Measurements from ENCODE around the gene PRKCE. TPM values are rescaled to one million over a fixed set of nuclear protein-coding genes. Genes with fewer than 3 reads are reported as not detected.

PRKCE gene
- total RNA-seq, 1 donor from 2014 or later = 15.7 TPM

DNA sequence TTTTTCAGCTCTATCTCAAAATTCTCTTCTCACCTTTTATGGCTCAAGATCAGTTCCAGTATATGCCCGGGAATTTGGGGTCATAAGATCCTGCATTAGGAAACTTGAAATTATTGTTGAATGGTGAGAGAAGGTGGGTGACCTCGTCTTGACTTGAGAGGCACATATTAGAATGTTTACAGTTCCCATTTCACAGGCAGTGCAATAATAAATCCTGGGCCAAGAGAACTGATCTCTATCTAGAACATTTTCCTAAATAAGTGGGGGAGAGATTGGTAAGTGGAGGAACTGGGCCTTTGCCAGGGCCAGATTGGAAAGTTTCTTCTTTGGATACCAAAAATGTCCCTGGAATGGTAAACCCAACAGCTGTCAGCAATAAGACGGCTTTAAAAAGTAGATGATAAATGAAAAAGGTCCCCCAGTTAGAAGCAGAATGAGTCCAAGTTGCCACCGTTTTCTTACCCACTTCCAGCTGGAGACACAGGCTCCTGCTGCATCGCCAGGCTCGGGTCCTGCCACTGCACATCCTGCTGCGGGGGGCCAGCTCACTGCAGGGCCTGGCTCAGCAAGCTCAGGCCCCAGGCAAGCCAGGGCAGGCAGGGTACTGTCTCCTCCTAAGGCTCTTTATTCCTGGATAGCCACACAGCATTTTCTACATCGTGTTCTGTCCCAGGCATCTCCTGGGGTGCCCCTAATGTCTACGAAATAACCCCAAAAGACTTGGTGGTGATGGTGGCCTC lies 519.3 kb downstream of the PRKCE start:
- no peak for DNase-seq

DNA sequence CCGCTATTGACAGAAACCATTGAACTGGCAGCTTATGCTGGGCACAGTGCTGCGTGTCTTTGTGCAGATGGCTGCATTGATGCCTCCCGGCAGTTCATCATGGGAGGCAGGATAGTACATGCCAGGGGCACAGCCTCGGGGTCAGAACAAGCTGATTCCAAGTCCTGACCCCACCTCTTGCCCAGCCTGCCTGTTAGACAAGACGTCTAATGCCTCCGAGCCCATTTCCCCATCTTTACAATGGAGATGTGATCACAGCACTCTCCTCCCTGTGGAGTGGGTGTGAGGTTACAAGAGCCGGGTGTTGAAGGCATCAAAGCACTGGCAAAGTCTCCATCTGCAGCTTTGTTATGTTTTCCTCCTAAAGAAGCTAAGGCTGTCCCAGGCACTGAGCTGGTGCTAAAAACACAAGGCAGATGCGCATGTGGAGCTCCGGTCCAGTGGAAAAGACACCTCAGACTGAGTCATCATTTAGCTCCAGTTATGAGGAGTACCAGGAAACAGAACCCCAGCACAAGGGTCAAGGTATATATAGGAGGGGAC lies 520.0 kb downstream of the PRKCE start:
- DNase-seq = peak; percentile 37

DNA sequence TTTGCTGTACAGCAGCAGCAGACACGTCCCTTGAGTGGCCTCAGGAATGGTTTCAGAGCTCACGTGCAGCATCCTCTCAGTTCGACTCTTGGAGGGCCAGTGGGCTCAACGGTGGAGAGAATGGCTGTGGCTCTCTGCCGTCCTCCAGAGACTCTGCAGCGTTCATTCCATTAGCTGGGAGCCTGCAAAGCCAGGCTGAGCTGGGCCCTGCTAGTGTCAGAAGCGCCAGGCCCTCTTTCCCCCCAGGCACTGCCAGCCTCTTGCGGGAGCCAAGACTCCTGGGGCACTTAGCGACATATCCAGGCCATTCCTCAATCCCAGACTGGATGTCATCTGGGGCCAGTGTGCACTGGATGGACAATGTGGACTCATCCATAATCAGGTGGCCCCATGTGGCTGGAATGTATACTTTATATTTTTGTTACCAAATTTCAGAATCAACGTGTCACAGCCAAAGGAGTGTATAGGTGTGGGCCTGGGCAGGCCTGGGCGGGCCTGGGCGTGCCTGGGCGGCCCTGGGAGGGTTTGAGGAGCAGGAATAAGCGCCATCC lies 520.6 kb downstream of the PRKCE start:
- no peak for DNase-seq

DNA sequence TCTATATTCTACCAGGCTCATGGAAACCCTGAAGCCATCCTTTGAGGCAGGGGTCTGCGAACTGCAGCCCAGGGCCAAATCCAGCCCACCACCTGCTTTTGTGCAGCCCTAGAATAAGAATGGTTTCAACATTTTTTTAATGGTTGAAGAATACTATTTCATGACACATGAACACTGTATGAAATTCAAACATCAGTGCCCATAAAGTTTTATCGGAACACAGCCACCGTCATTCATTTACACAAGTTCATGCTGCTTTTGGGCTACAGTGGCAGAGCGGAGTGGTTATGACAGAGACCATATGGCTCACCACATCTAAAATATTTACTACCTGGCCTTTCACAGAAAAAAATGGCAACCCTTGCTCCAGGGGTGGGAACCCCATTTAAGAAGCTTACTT lies 521.6 kb downstream of the PRKCE start:
- no peak for DNase-seq

DNA sequence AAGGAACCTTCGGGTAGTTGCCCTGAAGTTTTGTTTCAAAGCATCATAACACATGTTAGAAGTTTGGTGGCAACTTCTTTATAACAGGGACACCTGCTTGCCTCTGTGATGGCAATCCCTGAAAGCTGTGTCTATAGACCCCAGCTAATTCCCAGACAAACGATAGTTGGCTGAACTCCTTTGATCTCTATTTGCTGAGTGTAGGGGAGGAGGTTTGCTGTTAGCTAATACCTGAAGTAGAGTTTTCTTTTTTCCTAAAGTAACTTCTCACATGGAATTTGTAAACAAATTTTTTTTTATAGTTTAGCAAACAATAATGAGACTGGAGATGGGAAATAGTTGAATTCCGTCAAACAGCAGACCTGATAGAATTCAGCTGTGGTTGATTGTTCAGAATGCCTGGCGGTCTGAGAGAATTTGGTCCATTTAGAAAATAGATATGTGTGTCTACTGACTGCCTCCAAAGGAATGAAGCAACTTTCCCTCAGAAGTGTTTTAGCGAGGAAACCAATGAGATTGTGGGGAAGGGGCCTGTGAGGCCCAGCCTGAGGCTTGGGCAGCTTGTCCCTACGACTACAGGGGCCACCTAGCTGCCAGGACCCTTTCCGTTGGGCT lies 522.3 kb downstream of the PRKCE start:
- no peak for DNase-seq

DNA sequence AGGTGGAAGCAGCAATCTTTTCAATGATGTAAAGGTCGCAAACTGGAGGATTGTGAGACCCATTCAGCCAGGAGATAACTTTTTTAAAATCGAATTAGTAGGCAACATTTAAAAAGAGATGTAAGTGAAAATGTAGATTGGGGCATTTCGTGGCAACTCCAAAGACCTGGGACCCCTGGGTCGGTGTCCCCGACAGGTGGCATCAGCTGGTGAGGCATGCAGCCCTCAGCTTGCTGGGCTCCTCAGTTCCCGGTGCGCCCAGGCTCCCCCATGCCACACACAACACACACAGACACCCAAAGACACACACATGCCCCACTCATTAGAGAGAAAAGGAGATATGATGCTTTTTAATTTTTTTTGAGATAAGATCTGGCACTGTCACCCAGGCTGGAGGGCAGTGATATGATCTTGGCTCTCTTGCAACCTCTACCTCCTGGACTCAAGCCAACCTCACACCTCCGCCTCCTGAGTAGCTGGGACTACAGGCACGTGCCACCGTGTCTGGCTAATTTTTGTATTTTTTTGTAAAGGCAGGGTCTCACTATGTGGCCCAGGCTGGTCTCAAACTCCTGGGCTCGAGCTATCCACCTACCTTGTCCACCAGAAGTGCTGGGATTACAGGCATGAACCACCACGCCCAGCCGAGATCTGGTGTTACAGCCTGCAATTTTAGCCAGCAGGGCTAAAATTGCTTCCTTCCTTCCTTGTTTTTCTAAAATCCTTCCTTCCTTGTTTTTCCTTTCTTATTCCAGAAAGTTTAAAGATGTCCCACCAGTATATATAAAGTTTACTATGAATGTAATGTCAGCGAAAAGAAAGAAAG lies 523.1 kb downstream of the PRKCE start:
- no peak for DNase-seq

DNA sequence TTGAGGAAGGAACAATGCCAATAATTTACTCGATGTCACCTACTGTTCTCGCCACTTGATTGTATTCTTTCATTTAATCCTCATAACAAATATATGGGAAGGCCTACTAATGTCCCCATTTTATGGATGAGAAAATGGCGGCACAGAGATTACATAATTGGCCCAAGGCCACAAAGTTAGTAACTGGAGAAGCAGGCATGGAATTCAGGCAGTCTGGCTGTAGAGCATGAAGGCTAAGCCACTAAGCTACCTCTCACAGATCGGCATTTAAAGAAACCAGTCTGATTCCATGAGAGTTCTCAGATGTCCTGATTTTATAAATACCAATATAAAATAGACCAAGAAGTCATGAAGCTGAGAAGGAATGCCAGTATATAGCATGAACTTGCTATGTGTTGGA lies 523.9 kb downstream of the PRKCE start:
- DNase-seq = no peak

DNA sequence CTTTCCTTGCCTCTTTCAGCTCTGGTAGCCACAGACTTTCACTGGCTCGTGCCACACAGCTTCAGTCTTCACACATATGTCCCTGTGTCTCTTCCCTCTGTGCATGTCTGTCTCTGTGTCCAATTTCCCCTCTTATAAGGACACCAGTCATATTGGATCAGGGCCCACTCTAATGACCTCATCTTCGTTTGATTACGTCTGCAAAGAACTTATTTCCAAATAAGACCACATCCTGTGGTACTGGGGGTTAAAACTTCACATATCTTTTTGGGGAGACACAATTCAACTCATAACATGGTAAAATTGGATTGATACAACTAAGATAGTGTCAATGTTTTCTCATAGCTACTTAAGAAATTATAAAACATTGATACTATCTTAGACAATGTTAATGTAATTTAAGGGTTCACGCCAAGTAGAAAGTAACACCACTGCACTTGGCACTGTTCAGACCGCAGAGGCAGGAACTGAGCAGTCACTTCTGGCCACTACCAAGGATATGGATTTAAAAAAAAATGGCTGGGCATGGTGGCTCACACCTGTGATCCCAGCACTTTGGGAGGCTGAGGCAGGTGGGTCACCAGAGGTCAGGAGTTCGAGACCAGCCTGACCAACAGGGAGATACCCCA lies 526.1 kb downstream of the PRKCE start:
- no peak for DNase-seq

DNA sequence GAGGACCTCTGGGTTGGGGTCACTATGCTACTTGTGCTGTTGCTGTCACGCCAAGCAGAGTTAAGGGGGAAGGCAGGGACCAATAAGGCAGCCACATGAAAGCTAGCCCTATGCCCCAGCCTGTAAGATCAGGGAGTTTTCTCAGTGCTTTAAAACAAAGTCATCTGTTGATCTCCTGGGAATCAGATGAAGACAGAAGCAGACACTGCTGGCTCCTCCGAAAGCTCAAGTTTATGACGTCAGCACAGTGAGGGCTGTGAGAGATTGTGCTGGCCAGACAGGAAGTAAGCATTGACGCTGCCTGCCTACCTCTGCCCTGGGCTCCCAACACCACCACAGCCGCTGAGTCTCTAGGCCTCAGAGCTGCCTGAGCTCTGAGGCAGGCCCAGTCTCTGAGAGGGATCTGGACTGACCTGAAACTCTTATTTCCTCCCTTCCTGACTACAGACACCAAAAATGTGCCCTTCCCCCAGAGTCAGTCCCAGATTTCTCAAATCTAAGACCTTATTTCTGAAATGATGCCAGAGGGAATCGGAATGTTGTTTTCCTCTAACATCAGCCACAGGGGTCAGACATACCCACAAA lies 527.7 kb downstream of the PRKCE start:
- DNase-seq = peak; percentile 43

DNA sequence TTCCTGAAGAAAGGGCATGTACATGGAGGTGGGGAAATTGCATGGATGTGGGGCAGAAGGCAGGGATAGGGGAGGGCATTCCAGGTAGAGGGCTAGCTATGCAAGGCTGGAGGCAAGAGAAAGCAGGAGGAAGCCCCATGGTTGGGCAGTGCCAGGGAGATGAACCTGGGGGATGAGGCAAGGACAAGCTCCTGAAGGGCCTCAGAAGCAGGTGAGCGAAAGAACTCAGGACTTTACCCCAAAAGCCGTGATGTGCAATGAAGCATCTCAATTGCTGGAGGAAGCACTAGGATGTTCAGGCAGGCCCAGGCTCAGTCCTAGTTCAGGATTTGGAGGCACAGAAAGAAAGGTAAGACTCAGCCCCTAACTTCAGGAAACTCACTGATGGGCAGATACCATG lies 528.7 kb downstream of the PRKCE start:
- no peak for DNase-seq

DNA sequence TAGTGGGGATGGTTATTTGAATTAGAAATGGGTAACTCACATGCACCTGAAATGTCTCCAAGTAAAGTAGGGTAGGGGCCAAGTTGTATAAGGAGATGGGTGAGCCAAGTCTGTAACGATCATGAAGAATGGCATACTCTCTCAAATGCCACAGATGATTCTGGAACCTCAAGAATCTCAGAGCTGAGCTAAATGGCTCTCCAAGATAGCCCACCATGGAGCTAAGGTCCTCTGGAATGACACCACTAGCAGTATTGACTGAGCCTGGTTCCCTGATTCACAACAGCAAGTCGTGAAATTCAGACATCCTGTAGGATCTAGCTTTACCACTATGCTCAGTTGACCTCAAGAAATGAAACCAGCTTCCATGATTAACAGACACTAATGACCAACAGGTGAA lies 529.8 kb downstream of the PRKCE start:
- no peak for DNase-seq

DNA sequence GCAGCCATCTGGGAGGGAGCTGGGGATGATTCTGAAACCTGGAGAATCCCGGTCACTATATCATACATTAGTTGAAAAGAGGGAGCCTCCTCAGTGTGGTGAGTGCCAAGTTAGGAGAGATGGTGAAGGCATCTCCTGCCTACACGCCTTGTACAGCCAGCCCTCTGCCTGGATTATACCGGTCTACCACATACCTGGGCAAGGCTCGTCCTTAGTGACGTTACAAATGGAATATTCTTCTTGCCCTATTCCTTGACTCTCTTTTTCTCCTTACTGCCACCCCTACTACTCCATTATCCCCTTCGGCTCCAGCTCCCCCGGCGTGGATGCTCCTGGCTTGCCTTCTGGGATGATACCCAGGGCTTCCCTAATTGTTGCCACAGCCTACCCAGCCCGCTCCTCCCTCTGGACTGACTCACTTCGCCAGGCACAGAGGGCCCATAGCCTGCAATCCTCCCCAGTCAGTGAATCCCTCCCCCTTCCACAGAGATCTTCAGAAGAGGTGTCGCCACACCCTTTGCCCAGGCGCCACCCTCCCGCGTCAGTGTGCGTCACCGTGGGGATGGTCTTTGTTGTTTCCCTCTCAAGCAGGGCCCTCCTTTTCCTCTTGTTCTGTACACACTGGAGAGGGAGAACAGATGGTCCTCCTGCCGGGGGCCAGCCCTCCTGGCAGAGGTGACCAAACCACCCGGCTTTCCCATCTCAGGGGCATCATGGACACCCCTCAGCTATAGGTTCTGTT lies 530.5 kb downstream of the PRKCE start:
- DNase-seq = no peak

DNA sequence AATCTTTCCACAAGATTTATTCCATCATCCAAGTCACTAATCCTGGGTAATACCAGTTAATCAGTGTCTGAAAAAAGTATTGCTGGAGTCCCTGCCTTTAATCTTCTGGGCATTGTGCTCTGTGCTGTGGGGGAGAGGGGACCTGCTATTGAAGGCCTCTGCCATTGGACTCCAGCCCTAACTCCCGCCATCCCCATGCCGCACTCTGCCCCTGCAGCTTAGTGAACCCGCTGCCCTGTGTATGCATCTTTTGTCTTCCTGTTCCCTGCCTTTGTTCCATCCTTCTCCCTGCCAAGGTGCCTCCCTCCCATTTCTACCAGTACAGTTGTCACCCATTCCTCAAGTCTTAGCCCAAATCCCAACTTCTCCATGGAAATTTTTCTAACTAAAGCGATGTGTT lies 532.0 kb downstream of the PRKCE start:
- DNase-seq = no peak

DNA sequence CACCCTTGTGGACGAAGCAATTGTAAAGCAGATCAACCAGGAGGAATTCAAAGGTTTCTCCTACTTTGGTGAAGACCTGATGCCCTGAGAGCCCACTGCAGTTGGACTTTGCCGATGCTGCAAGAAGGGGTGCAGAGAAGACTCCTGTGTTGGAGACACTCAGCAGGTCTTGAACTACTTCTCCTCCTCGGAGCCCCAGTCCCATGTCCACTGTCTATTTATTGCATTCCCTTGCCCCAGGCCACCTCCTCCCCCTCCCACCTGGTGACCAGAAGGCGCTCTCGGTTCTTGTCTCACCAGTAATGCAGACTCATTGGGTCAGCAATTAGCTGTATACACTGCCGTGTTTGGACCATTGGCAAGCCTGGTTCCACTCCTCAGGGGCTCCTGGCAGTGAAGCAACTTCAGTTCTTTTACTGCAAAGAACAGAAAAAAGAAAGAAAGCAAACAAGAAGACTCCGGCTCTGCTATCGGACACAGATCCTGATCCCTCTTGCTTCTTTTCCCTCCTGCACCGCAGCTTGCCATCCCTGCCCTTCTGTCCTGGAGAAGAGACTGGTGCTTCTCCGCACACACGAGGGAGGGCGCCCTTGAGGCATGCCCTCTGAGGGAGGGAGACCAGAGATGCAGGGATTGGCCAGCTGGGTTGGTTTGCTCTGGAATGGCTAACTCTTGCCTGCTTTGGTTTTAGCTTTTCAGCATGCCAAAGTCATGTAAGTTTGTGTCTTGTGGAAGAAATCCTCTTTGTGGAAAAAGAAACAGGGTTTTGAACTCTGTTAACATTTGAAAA lies 533.5 kb downstream of the PRKCE start:
- no peak for DNase-seq

DNA sequence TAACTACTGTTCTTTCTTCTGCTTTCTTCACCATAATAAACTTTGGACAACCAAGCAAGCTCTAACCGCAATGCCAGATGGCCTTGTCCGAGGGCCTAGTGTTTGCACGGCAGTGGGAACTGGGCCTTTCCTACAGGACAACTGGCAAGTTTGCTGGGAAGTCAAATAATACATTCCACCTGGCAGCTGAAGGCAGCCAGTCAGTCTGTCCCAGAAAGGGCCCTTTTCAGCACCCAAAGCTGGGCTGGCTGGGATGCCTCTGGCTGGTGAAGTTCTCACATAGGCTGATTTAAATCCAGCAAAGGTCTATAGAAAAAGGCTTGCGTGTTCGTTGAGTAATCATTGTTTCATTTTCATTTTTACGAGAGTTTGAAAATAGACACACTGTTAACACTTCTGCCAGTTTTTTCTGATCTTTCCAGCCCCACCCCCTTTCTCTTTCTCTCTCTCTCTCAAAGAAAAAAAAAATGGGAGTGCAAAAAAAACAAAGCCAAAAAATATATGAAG lies 535.7 kb downstream of the PRKCE start:
- DNase-seq = peak; percentile 33

DNA sequence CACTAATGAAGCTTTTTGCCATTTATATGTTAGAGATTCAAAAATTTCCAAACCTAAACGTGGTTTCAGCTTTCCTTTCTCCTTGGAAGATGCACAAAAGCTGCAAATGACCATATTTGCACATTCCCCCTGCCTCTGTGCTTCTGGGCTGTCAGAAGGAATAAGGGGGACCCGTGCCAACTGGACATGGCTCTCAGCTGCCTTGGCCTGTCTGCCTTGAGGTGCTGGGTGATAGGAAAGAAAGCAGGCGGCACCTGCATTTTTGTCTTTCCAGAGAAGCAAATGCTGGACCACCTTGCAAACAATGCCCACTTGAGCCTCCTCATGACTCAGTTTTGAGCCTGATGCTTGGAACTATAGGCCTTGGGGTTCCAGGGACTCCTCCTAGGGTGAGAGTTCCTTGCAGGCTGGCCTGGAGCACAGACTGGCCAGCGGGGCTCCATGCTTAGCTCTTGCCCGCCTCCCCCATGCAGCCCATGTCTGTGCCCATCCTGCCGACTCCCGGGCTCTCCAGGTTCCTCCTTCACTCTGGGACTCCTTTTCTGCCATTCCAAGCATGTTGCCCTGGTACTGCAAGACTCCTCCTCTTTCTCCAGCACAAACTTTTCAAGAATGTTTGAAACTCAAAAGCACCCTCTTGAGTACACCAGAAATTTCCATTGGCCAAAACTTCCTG lies 536.7 kb downstream of the PRKCE start:
- peak; percentile 39 for DNase-seq

DNA sequence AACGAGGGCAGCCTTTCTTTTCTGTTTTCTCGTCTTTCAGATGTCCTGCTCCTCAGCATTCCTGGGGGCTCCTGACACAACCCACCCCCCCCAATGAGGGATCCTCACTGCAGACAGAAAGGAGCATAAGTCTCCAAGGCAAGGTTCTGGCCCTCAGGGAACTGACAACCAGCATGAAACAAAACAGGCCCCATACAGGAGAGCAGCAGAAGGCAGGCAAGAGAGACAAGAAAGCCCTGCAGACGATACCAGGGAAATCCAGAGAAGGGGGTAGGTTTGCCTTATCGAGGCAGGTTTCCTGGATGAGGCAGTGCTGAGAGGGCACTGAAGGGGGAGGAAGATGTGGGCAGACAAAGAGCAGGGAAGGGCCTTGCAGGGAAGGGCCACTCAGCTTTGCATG lies 541.9 kb downstream of the PRKCE start:
- DNase-seq = no peak

DNA sequence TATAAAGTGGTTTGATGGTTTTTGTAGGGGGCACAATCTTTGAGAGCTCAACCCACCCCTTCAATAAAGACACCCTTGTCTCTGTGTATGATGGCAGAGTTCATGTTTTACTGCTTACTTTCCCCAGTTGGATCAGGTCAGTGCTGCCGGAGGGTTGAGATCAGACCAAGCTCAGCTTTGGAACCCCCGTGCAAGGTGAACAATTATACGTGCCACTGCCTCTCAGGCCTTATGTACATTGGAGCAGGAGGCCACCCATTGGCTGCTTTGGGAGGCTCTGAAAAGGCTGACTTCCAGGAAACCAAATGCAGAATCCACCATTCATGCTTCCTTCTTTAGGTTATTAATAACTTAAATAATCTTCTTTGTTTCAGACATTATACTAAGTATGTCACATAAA lies 542.4 kb downstream of the PRKCE start:
- DNase-seq = no peak

DNA sequence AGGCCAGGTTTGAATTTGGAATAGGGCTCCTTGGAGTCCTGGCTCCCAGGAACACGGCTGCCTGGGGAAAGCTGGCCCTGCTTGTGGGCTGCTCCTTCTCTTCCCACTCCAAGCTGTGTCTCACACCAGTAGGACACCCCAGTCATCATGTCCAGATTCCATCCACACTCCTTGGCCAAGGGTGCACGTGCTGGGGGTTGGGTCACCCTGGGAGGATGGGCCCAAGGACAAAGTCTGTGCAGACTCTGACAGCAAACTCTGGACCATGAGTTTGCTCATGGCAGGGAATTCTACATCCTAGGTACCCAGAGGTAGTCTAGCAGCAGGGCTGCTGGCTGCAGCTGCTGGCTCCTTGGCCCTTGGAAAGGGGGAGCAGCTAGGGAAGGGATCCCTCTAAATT lies 543.4 kb downstream of the PRKCE start:
- no peak for DNase-seq

Data from tongue (tissue), 2 donors.